GM19238 (cell line): ENCODE data around the gene BNIPL.
A peak's percentile ranks its signal among the peaks of the same experiment; 100 is the strongest.

Experiments used
- DNase-seq: peaks from one replicate; pipeline ENCODE4 v3.0.0; 2011; ENCODE audit warnings: low spot score; ENCODE audit not compliant: insufficient read length

BNIPL gene, protein sequence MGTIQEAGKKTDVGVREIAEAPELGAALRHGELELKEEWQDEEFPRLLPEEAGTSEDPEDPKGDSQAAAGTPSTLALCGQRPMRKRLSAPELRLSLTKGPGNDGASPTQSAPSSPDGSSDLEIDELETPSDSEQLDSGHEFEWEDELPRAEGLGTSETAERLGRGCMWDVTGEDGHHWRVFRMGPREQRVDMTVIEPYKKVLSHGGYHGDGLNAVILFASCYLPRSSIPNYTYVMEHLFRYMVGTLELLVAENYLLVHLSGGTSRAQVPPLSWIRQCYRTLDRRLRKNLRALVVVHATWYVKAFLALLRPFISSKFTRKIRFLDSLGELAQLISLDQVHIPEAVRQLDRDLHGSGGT

DNA sequence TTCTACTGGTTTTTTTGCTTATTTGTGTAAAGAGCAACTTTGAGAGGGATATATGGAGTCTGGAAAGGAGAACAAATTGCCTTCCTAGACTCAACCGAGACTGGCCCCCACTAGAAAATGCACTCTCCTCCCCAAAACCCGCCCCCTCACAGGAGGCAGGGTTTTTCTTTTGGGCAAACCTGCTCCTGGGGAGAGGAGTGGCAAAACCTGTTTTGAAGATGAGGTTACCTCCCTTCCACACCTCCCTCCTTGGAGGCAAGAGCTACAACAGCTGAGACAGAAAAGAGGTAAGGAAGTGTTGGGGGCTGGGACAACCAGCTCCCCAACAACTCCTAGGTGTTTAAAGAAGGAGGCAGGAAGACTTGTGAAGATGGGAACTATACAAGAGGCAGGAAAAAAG, at the start of gene BNIPL:
Gene BNIPL (plus strand): TSS at position 231 of the 400 bp plus-strand sequence. CDS start 140 bp downstream, at position 371.
- DNase-seq: no peak

DNA sequence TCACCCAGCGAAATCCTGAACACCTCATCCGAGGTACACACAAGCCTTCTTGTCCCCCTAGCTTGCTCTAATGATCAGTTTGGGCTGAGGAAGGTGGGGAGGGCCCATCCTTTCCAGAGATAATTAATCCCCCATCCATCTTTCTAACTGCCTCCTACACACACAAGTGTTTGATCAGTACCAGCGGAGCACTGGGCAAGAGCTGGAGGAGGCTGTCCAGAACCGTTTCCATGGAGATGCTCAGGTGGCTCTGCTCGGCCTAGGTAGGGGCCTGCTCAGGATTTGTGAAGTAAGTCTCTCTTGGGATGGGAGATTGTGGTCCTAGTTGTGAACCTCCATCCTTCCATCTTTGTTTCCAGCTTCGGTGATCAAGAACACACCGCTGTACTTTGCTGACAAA, 48.5 kb upstream of the BNIPL start:
- DNase-seq: no peak

DNA sequence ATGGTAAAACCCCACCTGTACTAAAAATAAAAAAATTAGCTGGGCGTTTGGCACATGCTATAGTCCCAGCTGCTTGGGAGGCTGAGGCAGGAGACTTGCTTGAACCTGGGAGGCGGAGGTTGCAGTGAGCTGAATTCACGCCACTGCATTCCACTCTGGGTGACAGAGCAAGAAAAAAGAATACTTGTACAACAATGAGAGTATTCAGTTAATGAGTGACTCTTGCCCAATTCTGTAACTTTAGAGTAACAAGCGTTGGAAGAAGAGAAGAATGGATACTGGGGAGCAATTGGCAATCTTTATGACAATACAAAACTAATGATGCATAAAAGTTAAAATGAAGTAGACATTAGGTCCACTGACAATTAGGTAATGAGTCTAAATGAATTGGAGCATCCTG, 43.8 kb upstream of the BNIPL start:
- no peak for DNase-seq

DNA sequence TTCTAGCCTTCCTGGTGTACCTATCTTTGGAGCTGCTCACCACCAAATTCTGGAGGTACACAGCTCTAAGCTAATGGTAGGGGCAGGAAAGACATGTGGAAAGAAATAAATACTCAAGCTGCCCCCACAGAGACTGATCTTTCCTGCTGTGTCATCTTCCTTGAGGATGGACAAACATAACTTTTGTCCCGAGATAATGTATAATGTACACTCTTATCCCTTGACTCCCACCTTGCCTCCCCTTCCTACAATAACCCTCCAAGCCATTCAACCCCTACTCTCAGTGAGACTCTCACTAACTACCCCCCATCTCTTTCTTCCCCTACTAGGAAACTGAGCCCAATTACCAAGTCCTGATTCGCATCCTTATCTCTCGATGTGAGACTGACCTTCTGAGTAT, 42.1 kb upstream of the BNIPL start:
- no peak for DNase-seq

DNA sequence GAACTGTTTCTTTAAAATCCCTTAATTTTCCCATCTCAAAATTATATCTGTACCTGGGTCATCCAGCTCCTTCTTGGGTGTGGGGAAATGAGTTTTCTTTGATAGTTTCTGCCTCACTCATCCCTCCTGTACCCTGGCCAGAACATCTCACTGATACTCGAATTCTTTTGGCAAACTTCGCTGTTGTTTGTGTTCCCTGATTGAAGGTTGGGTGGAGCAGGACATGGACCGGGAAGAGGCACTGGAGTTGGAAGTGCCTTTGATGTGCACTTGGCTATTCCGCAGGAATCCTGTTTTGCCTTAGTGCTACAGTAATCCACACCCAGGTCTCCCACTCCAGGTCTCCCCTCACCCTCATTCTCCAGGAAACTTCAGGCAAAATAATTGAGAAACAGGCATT, 40.9 kb upstream of the BNIPL start:
- no peak for DNase-seq

DNA sequence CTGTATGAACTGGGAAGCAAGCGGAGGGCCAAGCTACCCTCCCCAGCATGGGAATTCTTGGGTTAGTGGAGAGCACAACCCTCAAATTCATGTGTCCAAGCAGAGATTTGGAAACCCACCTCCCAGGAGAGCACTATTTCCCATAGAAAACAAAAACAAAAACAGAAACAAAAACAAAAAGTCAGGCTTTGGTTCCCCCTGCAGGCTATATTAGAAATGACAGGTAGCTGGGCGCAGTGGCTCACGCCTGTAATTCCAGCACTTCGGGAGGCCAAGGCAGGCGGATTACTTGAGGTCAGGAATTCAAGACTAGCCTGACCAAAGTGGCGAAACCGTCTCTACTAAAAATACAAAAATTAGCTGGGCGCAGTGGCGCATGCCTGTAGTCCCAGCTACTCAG, 40.5 kb upstream of the BNIPL start:
- DNase-seq: no peak

DNA sequence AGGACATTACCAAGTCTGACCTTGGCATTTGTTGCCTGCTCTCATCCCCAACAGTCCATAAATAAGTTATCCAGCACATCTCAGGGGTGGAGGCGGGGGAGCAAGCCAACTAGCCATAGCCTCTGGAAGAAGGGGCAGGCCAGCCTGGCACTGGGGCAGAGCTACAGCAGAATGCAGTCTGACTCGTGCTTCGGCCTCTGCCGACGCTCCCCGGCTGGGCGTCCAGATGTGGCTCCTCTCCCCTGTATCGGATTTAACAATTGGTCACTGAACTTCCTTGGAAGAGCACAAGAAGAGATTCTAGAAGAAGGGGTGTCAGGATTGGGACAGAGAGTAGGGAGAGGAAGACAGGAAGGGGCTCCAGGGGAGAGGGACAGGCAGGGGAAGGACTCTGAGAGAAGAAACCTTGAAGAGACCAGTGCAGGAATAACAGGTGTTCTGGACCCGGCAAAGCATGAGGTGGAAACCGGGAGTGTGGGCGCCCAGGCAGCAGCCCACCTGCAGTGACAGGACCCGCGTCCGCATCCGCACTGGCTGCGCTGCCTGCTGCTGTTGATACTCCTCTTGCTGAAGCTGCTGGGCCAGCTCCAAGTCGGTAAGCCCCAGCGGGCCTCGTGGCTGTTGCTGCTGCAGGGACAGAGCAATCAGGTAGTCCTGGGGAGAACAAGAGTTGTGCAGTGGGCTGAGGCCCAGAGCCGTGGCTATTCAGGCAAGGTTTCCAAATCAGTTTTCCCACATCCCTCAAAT, 39.1 kb upstream of the BNIPL start:
- DNase-seq: no peak

DNA sequence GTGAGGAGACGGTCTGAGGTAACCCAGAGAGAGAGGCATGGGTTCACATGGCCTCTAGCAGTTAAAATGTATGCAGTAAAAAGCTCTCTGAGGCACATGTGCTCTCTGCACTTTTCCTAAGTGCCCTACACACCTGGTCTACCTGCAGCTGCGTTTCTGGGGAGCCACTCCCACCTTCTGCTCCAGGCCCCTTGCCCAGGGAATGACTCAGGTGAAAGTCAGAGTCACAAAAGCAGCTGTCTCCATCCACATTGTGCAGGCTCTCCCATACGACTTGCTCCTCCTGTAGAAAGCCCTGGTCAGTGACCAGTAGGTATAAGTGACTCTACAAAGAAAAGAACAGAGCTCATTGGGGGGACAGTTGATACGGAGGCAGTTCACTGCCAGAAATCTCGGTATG, 38.4 kb upstream of the BNIPL start:
- no peak for DNase-seq

DNA sequence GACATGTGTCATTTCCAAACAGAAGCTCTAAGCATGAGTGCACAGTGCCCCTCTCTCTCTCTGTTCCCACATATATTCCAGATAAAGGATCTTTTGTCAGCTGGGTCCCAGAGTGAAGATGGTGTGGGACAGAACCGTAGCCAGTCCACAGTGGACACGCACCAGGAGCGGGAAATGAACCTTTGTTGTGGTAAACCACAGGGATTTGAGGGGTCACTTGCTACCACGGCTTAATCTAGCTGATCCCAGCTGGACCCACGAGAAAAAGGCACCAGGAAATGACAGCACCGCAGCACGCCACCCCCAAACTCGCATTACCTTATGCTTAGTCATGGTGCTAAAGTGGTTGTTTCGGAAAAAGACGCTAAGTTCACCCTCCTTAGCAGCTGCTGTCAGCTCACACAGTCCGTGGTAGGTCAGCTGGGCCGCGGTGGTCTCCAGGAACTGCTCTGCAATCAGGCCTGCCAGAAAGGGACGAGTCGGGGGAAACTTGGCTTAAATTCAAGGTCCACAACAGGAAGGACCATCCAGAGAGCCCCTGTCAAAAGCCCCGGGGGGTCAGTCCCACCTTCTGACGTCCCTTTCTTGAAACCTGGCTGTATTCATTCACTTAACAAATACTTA, 37.2 kb upstream of the BNIPL start:
- no peak for DNase-seq

DNA sequence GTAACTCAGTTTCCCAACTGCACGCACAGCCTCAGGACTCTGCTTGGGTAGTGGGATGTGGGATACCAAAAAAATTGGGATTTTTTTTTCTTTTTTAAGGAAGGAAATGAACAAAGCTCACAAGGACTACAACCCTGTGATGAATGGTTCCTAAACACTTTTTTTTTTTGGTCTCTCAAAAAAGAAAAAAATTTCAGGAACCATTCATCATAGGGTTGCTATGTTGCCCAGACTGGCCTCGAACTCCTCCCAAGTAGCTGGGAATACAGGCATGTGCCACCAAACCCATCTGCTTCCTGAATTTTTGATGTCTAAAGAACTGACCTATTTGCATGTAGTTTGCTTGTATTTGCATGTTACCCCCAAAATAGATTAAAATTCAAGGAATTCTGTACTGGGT, 36.5 kb upstream of the BNIPL start:
- DNase-seq: no peak

DNA sequence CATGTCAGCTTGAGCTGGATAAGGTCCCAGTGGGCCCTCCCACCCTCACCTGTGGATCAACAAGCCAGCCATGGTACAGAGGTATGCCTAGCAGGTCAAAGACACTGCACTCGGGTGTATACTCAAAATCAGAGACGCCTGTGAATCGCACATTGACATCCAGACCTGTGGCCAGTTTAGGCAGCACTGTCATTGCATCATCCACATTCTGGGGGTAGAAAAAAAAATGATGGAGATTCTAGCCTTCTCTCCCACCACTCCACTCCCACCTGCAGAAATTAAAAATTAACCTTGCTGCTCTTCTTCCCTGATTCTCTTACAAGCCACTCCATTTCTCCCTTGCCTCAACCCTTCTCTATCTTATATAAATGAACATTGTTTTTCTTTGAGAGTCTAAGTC, 36.0 kb upstream of the BNIPL start:
- DNase-seq: no peak

DNA sequence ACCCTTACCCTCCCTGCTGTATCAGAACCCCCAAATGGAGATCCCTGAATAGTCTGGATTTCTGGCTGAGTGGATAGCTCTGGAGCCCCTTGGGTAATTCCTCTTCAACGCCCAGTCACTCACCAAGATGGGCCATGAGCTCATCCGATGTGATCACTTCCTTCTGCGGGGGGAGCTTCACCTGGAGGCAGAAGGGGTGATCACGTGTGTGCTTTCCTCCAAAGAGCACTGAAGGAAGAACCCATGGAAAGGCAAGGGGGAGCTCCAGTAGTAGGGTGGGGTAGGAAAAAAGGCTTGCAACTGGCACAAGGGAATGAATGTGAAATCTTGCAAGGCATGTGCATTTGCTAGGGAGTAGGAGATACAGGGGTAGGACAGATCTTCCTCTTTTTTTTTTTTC, 34.8 kb upstream of the BNIPL start:
- no peak for DNase-seq

DNA sequence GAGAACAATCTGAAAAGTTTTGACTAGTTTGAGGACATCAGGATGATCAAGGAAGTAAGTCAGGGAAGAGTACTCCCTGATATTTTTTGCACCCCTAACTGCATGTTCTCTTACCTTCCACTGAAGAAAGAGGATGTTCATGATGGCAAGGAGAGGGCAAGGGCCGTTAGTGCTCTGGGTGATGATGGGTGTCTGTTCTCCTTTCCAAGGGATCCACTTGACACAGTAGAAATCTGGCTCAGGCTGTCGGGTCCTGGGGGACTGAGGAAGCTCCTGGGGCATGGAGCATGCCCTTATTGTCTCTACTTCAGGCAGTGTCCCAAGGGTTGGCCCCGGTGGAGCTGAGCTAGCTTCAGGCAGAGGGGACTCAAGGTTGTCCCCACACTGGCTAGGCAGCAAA, 34.3 kb upstream of the BNIPL start:
- no peak for DNase-seq

DNA sequence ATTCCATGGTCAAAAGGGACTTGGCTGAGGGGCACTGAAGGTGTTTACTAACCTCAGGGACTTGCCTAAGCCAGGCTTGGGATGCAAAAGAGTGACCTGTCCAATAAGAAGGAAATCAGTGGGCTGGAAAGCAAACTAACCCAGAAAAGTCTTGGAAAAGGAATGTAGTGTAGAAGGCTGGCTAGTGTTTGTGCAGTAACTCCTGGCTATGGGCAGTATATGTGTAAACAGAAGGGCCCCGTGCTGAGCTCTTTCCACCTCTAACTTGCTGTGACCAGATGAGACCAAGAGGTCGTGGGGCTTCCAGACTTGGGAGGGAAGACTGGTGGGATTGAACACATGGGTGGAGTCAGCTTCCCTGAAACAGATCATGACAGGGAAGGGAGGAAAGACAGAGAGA, 33.8 kb upstream of the BNIPL start:
- no peak for DNase-seq

DNA sequence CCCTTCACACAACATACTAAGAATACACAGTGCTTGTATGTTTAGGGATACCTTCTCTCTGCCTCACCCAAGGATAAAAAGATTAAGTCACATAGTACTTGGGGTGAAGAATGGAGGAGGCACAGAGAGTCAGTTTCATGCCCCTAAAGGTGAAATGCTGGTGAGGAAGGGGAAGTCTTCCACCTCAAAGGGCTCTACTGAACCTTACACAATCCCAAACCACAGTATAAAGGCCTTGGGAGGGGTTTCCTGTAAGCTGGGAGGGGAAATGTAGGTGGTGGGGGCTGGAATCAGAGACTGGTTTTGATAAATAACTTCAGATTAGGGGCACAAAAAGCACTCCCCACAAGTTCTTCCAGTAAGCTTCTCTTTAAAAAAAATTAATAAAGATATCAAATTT, 33.2 kb upstream of the BNIPL start:
- no peak for DNase-seq

DNA sequence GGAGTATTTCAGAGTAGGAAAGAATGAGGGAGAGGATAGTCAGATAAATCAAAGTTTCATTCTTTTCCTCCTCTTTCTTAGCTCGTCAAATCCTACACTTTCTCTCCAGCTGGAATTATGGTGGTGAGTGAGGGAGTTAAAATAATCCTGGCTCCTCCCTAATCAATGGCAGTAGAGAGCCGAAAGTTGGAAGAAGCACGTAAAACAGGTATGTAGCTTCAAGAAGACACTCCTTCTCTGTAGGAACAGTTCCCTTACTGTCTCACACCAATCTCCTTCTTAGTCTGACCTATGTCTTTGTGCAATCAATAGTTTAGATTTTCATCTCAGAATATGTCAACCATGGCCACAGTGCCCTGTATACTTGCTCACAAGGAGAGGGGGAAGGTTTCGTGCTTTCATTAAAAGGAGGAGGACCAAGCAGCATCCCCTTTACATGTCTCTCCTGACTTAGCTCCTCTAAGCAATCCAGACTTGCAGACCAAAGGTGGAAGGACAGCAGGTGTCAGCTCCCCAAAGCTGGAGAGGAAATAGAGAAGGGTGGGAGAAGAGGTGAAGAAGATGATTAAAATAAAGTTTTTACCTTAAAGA, 30.6 kb upstream of the BNIPL start:
- DNase-seq: no peak

DNA sequence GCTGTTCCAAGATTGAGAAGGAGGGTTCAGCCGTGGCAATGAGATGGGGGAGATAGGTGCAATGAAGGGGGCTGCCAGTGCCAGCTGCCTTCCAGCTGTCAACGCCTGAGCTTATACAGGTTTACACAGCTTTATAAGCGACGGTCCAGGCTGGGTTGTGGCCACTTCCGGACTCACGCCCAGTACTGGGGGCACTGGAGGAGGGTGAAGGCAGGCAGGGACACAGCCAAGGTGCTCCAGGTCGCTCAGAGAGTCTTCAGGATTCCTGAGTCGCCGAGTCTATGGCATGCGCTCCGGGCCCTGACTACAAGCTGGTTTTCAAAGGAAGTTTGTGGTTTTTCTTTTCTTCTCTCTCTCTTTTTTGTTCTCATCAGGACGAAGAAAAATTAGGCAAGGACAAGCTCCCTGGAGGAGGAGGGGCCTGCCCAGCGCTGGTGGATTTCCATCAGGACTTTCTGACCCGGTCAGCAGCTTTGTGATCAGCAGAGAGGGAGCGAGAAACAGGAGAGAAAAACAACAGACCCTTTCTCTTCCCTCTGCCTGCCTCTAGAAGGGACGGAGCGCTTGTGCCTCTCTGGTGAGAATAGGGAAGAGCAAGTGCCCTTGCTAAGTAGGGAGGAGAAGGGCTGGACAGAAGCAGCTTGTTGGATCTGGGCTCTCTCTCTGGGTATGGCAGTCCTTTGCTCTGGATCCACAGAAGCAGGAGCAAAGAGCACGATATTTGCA, 29.9 kb upstream of the BNIPL start, which contains the start of gene MINDY1:
Gene MINDY1 (minus strand): TSS at position 576 of the 726 bp plus-strand sequence. CDS start 4,285 bp downstream, outside the sequence.
- peak; percentile 56 for DNase-seq

DNA sequence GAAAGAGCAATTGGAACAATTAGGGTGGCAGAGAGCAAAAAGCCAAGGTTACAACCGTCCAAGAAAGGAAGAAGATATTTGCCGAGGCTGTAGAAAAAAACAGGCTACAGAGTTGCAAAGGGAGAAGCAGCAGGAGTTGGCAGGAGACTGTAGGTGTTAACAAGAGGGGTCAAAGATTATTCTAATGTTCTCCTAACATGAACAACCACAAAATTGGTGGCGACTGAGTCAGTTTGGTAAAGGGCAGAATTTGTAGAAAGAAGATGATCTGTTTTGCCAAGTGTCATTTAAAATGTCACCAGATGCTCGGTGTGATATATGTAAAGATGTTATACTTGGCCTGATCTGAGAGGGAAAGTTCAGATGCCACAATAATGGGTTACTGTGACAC, 28.5 kb upstream of the BNIPL start:
- DNase-seq: no peak

DNA sequence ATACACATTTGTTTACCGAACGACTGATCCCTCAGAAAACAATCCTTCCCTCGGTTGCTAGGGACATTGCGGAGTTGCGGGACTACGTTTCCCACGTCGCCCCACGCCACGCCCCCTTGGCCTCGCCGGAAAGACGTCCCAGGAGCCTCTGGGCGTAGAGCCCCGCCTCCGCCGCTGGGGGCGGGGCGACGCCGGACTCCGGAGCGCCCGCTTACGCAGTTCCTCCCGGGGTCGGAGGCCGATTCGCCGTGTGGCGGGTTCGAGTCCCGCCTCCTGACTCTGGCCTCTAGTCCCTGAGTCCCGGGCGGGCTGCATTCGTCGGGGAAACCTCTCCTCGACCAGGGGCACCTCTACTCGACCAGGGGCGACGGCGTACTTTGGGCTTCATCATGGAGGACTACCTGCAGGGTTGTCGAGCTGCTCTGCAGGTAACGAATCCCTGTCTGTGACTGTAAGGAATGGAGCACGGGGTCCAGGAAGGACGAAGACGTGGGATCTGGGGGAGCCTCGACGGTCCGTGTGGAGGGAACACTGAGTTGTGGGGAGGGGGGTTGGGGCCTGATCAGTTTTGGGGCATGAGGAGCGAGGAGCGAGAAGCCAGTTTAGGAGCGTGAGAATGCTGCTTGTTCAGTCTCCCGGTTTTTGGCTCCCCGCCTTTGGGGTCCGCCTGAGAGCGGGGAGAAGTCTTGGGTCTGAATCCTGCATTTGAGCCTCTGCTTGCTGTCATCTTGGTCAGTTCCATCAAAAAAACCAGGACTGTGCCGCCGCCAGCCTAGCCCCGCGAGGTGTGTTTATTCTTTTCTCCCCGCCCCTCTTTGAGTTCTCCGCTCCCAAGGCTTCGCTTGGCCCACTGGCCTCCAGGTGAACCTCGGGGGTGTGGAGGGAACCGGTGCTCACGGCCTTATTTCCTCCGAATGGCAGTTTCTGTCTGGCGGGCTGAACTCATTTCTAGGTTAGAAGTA, 27.9 kb upstream of the BNIPL start, which contains the start of gene PRUNE1:
Gene PRUNE1 (plus strand): TSS at position 206 of the 962 bp plus-strand sequence. CDS start 184 bp downstream, at position 390.
- peak; percentile 95 for DNase-seq

DNA sequence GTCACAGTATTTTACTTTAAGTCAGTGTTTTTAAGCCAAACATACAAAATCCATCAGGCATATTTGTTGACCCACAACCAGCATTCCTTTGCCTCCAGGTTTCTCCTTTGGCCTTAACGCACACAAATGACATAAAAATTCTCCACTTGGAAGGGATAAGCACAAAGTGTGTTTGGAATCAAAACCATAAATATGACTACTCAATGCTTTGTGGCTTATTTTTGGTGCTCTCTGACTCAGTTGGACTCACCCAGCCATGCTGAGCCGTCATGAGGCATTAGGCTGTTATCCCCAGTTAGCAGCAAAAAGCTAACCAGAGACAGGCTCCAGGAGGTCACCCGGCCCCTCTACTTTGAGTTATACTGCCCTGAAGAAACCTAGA, 27.2 kb upstream of the BNIPL start:
- no peak for DNase-seq
